SJSA1 (cell line): ENCODE data around the gene NCOA1. TPM values are rescaled to one million over a fixed set of nuclear protein-coding genes. Genes with fewer than 3 reads are reported as not detected.
"Not testable (repeated sequence)": the region's sequence is repeated elsewhere in the genome, so short reads cannot be mapped to it uniquely, and the experiment has no call there.

Experiments
- DNase-seq, 2 experiments: peaks; one replicate each; pipeline ENCODE4 v3.0.0-alpha.2; 2015 to 2020; ENCODE audit warnings: low spot score in 2 of 2, low read depth in 1 of 2
- H3K27ac ChIP-seq: fragments of 250-450 bp; sonication (Bioruptor Pico); 2 replicates; pipeline ENCODE4 v1.5.1; 2020; ENCODE audit warnings: mild to moderate bottlenecking, moderate library complexity
- H3K27me3 ChIP-seq: fragments of 250-450 bp; sonication (Bioruptor Pico); replicated peaks from 2 replicates; pipeline ENCODE4 v1.5.1; 2020; ENCODE audit warnings: mild to moderate bottlenecking, moderate library complexity
- H3K36me3 ChIP-seq: fragments of 250-450 bp; sonication (Bioruptor Pico); 2 replicates; pipeline ENCODE4 v1.5.1; 2020; ENCODE audit warnings: mild to moderate bottlenecking
- H3K4me1 ChIP-seq: fragments of 250-450 bp; sonication (Bioruptor Pico); replicated peaks from 2 replicates; pipeline ENCODE4 v1.6.1; 2021; ENCODE audit warnings: mild to moderate bottlenecking
- H3K4me3 ChIP-seq: fragments of 250-450 bp; sonication (Bioruptor Pico); 2 replicates; pipeline ENCODE4 v1.5.1; 2020; ENCODE audit warnings: mild to moderate bottlenecking
- H3K9me3 ChIP-seq: fragments of 250-450 bp; sonication (Bioruptor Pico); replicated peaks from 2 replicates; pipeline ENCODE4 v1.5.1; 2020; ENCODE audit warnings: mild to moderate bottlenecking
- total RNA-seq: library from RNA; depleted of rRNA; stranded (reverse); fragments of >200 nt; shearing (Covaris generic); gene quantifications from 2 replicates; pipeline ENCODE4 v1.2.3, GENCODE V29; 2014

Gene NCOA1
- total RNA-seq, 1 experiment from 2014 or later, result 14.5 TPM

GRCh38 chr2:24542269-24542872, 51.3 kb downstream of the NCOA1 start:
- no peaks in the 10 kb centered on the region for H3K36me3 ChIP-seq
- no peak overlapping the region for H3K4me3 ChIP-seq
- no peaks in the 10 kb centered on the region for H3K27me3 ChIP-seq
- DNase-seq, result no peak
- H3K4me1 ChIP-seq, result no peaks in the 10 kb centered on the region
- no peak overlapping the region for H3K27ac ChIP-seq
- no peaks in the 10 kb centered on the region for H3K9me3 ChIP-seq

DNA sequence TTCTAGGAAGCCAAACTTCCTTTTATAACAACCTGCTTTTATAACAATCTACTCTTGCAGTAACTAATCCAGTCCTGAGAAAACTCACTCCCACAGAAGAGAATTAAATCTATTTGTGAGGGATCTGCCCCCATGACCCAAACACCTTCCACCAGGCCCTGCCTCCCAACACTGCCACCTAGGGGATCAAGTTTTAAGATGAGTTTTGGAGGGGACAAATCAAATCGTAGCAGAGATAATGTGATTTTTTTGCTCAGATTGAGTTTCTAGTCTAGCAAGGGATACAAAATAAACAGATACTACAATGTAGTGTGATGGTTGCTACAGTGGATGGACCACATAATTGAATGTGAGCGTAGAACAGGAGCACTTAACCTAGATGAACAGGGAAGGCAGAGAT, 52.2 kb downstream of the NCOA1 start:
- Histone ChIP-seq H3K4me1 (no peaks in the 10 kb centered on the region), H3K27me3 (no peaks in the 10 kb centered on the region), H3K4me3 (no peak overlapping the region), H3K27ac (no peak overlapping the region), H3K9me3 (no peaks in the 10 kb centered on the region), H3K36me3 (no peaks in the 10 kb centered on the region)
- DNase-seq, result no peak

- Histone ChIP-seq H3K27ac (no peak overlapping the region), H3K36me3 (no peaks in the 10 kb centered on the region), H3K4me1 (no peaks in the 10 kb centered on the region), H3K9me3 (no peaks in the 10 kb centered on the region), H3K4me3 (no peak overlapping the region), H3K27me3 (no peaks in the 10 kb centered on the region)
- DNase-seq, result no peak
Measured at GRCh38 chr2:24544456-24545115, 53.5 kb downstream of the NCOA1 start.

DNA sequence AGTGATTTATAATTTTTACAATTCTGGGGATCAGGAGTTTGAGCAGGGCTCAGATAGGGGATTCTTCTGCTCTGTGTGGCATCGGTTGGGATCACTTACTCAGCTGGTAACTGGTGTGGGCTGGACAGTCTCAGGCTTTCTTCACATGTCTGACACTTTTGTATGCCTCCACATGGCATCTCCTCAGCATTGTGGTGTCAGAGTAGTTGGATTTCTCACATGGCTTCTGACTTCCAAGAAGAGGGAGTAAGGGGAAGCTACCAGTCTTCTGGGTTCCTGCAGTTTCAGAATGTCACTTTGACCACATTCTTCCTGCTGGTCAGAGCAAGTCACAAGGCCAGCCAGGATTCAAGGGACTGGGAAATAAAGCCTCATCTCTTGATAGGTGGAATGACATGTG, 55.6 kb downstream of the NCOA1 start:
- DNase-seq, result no peak
- Histone ChIP-seq H3K9me3 (no peaks in the 10 kb centered on the region), H3K36me3 (no peaks in the 10 kb centered on the region), H3K27me3 (no peaks in the 10 kb centered on the region), H3K4me1 (no peaks in the 10 kb centered on the region), H3K4me3 (no peak overlapping the region), H3K27ac (no peak overlapping the region)

- no peaks in the 10 kb centered on the region for H3K27me3 ChIP-seq
- no peak for DNase-seq
- no peak overlapping the region for H3K4me3 ChIP-seq
- H3K27ac ChIP-seq, result no peak overlapping the region
- no peaks in the 10 kb centered on the region for H3K4me1 ChIP-seq
- no peaks in the 10 kb centered on the region for H3K9me3 ChIP-seq
- no peaks in the 10 kb centered on the region for H3K36me3 ChIP-seq
Measured at GRCh38 chr2:24548058-24548457, 57.0 kb downstream of the NCOA1 start.

DNA sequence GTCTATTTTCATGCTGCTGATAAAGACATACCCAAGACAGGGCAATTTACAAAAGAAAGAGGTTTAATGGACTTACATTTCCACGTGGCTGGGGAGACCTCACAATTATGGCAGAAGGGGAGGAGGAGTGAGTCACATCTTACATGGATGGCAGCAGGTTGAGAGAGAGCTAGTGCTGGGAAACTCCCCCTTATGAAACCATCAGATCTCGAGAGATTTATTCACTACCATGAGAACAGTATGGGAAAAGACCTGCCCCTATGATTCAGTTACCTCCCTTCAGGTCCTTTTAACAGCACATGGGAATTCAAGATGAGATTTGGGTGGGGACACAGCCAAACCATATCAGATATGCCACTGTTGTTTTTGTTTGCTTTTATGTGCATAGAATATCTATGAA, 59.2 kb downstream of the NCOA1 start:
- H3K9me3 ChIP-seq, H3K27ac ChIP-seq, H3K27me3 ChIP-seq, H3K4me1 ChIP-seq, DNase-seq, H3K4me3 ChIP-seq, H3K36me3 ChIP-seq: not testable (repeated sequence)

DNA sequence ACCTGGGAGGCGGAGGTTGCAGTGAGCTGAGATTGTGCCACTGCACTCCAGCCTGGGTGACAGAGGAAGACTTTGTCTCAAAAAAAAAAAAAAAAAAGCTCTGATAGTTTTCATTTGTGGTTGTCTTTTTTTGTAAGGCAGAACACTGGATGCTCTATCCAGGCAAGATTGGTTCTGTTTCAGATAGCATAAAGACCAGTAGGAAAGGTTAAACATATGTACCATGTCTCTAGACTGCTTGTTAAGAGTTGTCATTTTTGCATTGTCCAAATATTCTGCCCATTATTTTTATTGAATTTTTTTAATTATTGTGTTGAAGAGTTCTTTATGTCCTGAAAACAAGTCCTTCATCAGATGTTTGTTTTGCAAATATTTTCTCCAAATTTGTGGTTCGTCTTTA, 60.0 kb downstream of the NCOA1 start:
- H3K4me1 ChIP-seq, result no peaks in the 10 kb centered on the region
- no peaks in the 10 kb centered on the region for H3K36me3 ChIP-seq
- no peak for DNase-seq
- no peak overlapping the region for H3K27ac ChIP-seq
- no peaks in the 10 kb centered on the region for H3K9me3 ChIP-seq
- H3K27me3 ChIP-seq, result no peaks in the 10 kb centered on the region
- no peak overlapping the region for H3K4me3 ChIP-seq

DNA sequence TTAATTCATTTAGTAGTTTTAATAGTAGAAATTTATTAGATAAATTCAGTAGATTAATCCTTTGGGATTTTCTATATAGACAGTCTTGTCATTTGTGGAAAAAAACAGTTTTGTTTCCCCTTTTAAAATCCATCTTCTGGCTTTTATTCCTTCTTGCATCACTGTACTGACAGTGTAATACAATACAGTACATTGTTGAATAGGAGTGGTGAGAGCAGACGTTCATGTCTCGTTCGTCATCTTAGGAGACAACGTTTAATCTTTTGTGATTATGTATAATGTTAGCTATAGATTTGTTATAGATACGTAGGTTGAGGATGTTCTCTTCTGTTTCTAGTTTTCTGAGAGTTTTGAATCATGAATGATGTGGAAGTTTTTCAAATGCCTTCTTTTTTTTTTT, 61.8 kb downstream of the NCOA1 start:
- DNase-seq, result no peak
- H3K9me3 ChIP-seq, result no peaks in the 10 kb centered on the region
- H3K4me1 ChIP-seq, result no peaks in the 10 kb centered on the region
- no peak overlapping the region for H3K27ac ChIP-seq
- no peaks in the 10 kb centered on the region for H3K36me3 ChIP-seq
- H3K4me3 ChIP-seq, result no peak overlapping the region
- H3K27me3 ChIP-seq, result no peaks in the 10 kb centered on the region

DNA sequence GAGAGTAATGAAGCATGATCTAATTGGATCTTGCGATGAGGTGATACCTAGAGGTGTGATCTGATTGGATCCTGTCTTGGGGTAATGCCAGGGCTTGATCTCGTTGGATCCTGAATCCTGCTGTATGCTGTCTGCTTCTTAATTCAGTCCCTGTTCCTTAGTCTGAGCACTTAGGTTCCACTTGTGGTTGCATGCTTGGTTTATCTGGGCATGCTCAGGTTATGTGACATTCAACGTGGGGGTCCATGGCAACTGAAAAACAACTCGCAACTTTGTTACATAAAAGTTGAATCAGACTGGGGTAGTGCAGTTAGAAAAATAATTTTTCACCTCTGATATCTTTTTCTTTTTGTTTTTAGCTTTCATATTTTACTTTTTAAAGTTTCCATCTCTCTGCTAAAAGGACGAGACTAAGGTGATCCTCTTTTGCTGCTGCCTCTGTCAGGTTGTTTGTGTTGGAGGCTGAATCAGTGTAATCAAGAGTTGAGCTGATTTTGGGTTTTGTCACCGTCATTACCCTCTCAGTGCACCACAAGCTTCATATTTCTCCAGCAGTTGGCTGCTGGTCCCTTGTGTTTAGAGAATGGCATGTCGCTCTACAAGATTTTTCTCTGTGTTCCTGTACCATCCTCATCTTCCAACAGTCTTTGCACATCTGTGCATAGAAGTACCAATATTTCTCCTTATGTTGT, 67.9 kb downstream of the NCOA1 start:
- H3K9me3 ChIP-seq, result no peaks in the 10 kb centered on the region

DNA sequence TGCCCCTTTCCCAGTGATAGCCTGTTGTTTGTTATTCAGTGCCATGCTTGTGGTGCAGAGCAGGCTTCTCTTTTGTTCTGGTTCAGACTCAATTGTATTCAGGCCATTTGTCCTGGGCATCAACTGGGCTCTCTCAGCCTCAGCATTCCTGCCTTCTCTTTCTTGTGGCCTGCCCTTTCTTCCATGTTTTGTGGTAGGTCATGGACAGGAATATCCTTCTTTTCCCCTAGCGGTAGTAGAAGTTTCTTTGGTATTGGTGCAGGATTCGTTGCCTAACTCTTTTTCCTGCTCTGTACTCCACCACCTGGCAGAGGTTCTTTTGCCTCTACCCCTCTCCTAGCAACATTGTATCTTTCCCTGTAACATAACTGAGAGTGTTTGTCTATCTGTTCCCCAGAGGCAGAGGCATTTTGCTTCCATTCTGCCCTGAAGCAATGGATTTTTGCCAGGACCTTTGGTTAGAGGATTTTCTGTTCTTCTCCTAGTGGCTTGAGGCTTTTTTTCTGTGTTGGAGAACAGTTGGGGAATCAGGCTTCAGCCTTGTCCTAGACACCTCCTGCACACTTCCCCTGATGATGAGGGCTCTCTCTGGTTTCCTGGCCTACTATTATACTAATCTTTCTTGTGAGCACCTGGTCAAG, 68.5 kb downstream of the NCOA1 start:
- DNase-seq, result no peak
- Histone ChIP-seq H3K27me3 (no peaks in the 10 kb centered on the region), H3K4me1 (no peaks in the 10 kb centered on the region), H3K9me3 (no peaks in the 10 kb centered on the region), H3K4me3 (no peak overlapping the region), H3K27ac (no peak overlapping the region), H3K36me3 (no peaks in the 10 kb centered on the region)

More for the DNA sequence above, 67.9 kb downstream of the NCOA1 start:
- Histone ChIP-seq H3K4me1 (no peaks in the 10 kb centered on the region), H3K27ac (no peak overlapping the region), H3K4me3 (no peak overlapping the region), H3K36me3 (no peaks in the 10 kb centered on the region), H3K27me3 (no peaks in the 10 kb centered on the region)
- no peak for DNase-seq

DNA sequence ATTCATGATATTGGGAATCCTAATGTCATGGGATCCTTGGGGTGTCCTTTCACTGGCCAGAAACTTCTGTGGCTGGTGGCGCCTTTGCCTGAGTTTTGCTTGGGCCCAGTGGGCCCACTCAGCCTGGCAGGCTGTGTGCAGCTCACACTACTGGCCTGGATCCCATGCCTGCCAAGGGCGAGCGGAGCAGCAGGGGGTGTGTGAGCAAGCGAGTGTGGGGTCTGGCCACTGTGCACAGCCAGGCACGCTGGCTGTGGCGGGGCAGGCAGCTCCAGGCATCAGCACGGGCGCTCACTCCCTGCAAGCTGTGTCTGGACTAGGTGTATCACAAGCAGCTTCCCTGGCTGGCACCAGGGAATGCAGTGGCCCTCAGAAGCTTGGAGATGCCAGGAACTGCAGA, 74.5 kb downstream of the NCOA1 start:
- H3K9me3 ChIP-seq, result no peaks in the 10 kb centered on the region
- H3K36me3 ChIP-seq, result no peaks in the 10 kb centered on the region
- no peak for DNase-seq
- H3K27me3 ChIP-seq, result no peaks in the 10 kb centered on the region
- H3K4me3 ChIP-seq, result no peak overlapping the region
- no peaks in the 10 kb centered on the region for H3K4me1 ChIP-seq
- H3K27ac ChIP-seq, result no peak overlapping the region

DNA sequence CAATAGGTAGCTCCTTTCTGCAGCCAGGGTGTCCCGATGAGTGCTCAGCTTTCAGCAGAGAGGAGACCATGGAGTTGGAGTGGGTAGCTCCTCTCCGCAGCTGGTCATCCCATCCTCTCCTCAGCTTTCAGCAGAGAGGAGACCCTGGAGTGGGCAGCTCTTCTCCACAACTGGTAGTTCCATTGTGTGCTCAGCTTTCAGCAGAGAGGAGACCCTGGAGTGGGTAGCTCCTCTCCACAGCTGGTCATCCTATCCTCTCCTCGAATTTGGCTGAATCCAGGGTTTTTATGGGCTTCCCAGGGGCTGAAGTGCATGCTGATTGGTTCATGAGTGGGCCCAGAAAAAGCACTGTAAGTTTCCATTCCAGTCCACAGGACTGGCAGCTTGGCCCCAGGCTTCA, 75.2 kb downstream of the NCOA1 start:
- Histone ChIP-seq H3K4me1 (no peaks in the 10 kb centered on the region), H3K4me3 (no peak overlapping the region), H3K36me3 (no peaks in the 10 kb centered on the region), H3K27ac (no peak overlapping the region), H3K27me3 (no peaks in the 10 kb centered on the region), H3K9me3 (no peaks in the 10 kb centered on the region)
- no peak for DNase-seq

GRCh38 chr2:24566630-24567029, 75.6 kb downstream of the NCOA1 start:
- no peaks in the 10 kb centered on the region for H3K27me3 ChIP-seq
- H3K4me3 ChIP-seq, result no peak overlapping the region
- no peak for DNase-seq
- no peaks in the 10 kb centered on the region for H3K9me3 ChIP-seq
- H3K27ac ChIP-seq, result no peak overlapping the region
- H3K36me3 ChIP-seq, result no peaks in the 10 kb centered on the region
- no peaks in the 10 kb centered on the region for H3K4me1 ChIP-seq

GRCh38 chr2:24568551-24568950, 77.5 kb downstream of the NCOA1 start:
- no peak overlapping the region for H3K27ac ChIP-seq
- DNase-seq, result no peak
- H3K4me1 ChIP-seq, result no peaks in the 10 kb centered on the region

More at GRCh38 chr2:24568551-24568950, 77.5 kb downstream of the NCOA1 start:
- no peaks in the 10 kb centered on the region for H3K9me3 ChIP-seq
- no peak overlapping the region for H3K4me3 ChIP-seq
- no peaks in the 10 kb centered on the region for H3K36me3 ChIP-seq
- no peaks in the 10 kb centered on the region for H3K27me3 ChIP-seq
